Neuronal stem cell (in vitro differentiated cells): ENCODE results near the gene KIF5B.
"Not testable (repeated sequence)": the region's sequence is repeated elsewhere in the genome, so short reads cannot be mapped to it uniquely, and the experiment has no call there.

Experiments
- DNase-seq: peaks from one replicate; pipeline ENCODE4 v3.0.0-alpha.2; 2013; ENCODE audit warnings: low spot score
- H2AFZ ChIP-seq: one replicate; pipeline ENCODE4 v1.6.1; 2013; ENCODE audit warnings: mild to moderate bottlenecking, low read length, inconsistent platforms
- H2AK5ac ChIP-seq: 2 replicates; pipeline ENCODE4 v1.6.1; 2013; ENCODE audit warnings: low read depth, mild to moderate bottlenecking, inconsistent platforms, low read length, moderate library complexity, mixed read lengths
- H2BK120ac ChIP-seq: 2 replicates; pipeline ENCODE4 v1.6.1; 2013; ENCODE audit warnings: low read depth, mild to moderate bottlenecking, inconsistent platforms, low read length, moderate library complexity, mixed read lengths
- H2BK12ac ChIP-seq: one replicate; pipeline ENCODE4 v1.6.1; 2013; ENCODE audit warnings: low read length, inconsistent platforms
- H2BK15ac ChIP-seq: 2 replicates; pipeline ENCODE4 v1.6.1; 2013; ENCODE audit warnings: mild to moderate bottlenecking, low read length, inconsistent platforms, mixed read lengths
- H2BK5ac ChIP-seq: one replicate; pipeline ENCODE4 v1.6.1; 2013; ENCODE audit warnings: inconsistent platforms, mild to moderate bottlenecking, low read length, moderate library complexity
- H3K14ac ChIP-seq: one replicate; pipeline ENCODE4 v1.6.1; 2013; ENCODE audit warnings: low read length, inconsistent platforms
- H3K18ac ChIP-seq: 2 replicates; pipeline ENCODE4 v1.6.1; 2013; ENCODE audit warnings: low read length, inconsistent platforms
- H3K23ac ChIP-seq: 2 replicates; pipeline ENCODE4 v1.6.1; 2013; ENCODE audit warnings: low read depth, mild to moderate bottlenecking, mixed read lengths, low read length, inconsistent platforms; ENCODE audit not compliant: poor library complexity
- H3K27ac ChIP-seq: replicated peaks from 3 replicates; pipeline ENCODE4 v1.5.1; 2013; ENCODE audit warnings: low read length, inconsistent platforms
- H3K27me3 ChIP-seq, 3 experiments: 2 replicates each; pipeline ENCODE4 v1.6.1; 2013; ENCODE audit warnings: low read length in 3 of 3, mild to moderate bottlenecking in 2 of 3, inconsistent platforms in 1 of 3, low read depth in 1 of 3, mixed read lengths in 1 of 3, moderate library complexity in 1 of 3; ENCODE audit not compliant: control insufficient read depth in 3 of 3, insufficient read depth in 3 of 3
- H3K36me3 ChIP-seq, 2 donors: replicated peaks in 1 of 2; 2 replicates each; pipeline ENCODE4 v1.6.1; 2013; ENCODE audit warnings: low read length in 2 of 2; ENCODE audit not compliant: control insufficient read depth in 2 of 2, insufficient read depth in 2 of 2
- H3K4ac ChIP-seq: 2 replicates; pipeline ENCODE4 v1.6.1; 2013; ENCODE audit warnings: inconsistent platforms, mild to moderate bottlenecking, low read length, moderate library complexity
- H3K4me1 ChIP-seq, 2 donors: 1 replicate in 1 of 2; 2 replicates in 1 of 2; pipeline ENCODE4 v1.6.1; 2013; ENCODE audit warnings: low read length in 2 of 2, low read depth in 1 of 2; ENCODE audit not compliant: control insufficient read depth in 2 of 2, insufficient read depth in 1 of 2
- H3K4me2 ChIP-seq: one replicate; pipeline ENCODE4 v1.6.1; 2013; ENCODE audit warnings: mild to moderate bottlenecking, low read length, inconsistent platforms; ENCODE audit not compliant: insufficient read depth, poor library complexity, severe bottlenecking
- H3K4me3 ChIP-seq, 2 donors: 2 replicates each; pipeline ENCODE4 v1.5.1; 2013; ENCODE audit warnings: low read length in 2 of 2, mild to moderate bottlenecking in 2 of 2, inconsistent platforms in 1 of 2, moderate library complexity in 1 of 2
- H3K79me1 ChIP-seq: one replicate; pipeline ENCODE4 v1.6.1; 2013; ENCODE audit warnings: low read depth, mild to moderate bottlenecking, inconsistent platforms, low read length, moderate library complexity
- H3K9ac ChIP-seq: one replicate; pipeline ENCODE4 v1.6.1; 2013; ENCODE audit warnings: mild to moderate bottlenecking, low read depth, low read length, inconsistent platforms; ENCODE audit not compliant: poor library complexity
- H3K9me3 ChIP-seq, 2 donors: replicated peaks in 1 of 2; 2 replicates each; pipeline versions ENCODE3 to v1.6.1; 2013; ENCODE audit warnings: low read length in 2 of 2, mild to moderate bottlenecking in 2 of 2, inconsistent platforms in 1 of 2, low read depth in 1 of 2, mixed read lengths in 1 of 2, moderate library complexity in 1 of 2; ENCODE audit not compliant: control insufficient read depth in 2 of 2, insufficient read depth in 1 of 2
- H4K8ac ChIP-seq: one replicate; pipeline ENCODE4 v1.6.1; 2013; ENCODE audit warnings: low read depth, mild to moderate bottlenecking, inconsistent platforms, low read length, moderate library complexity
- H4K91ac ChIP-seq: one replicate; pipeline ENCODE4 v1.6.1; 2013; ENCODE audit warnings: low read length, low read depth, mild to moderate bottlenecking, inconsistent platforms; ENCODE audit not compliant: poor library complexity
- WGBS, 2 donors: extraction: QIAGEN DNeasy Blood & Tissue Kit; methylation state at CpG; one replicate each; pipeline ENCODE4 v1.1.7; 2013; ENCODE audit warnings: missing lambda C conversion rate in 2 of 2, mixed read lengths in 1 of 2; ENCODE audit not compliant: insufficient read length in 2 of 2, insufficient replicate concordance in 1 of 2; ENCODE audit errors: extremely low coverage in 2 of 2; 5-methylcytosine and 5-hydroxymethylcytosine counted together

The KIF5B gene

DNA sequence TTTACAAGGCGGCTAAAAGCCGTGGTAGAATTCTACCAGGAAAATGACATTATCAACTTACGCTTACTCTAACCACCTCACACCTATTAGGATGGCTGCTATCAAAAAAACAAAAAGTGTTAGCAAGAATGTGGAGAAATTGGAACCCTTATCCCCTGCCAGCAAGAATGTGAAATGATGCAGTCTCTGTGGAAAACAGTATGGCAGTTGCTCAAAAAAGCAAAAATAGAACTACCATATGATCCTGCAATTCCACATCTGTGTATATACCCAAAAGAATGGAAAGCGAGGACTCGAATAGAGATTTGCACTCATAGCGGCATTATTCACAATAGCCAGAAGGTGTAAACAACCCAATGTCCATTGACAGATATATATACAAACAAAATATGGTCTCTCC lies 61.3 kb downstream of the KIF5B start:
- no peaks in the 10 kb centered on the region for H3K79me1 ChIP-seq
- H2BK12ac ChIP-seq: no peak overlapping the region
- no peak overlapping the region for H3K4ac ChIP-seq
- H3K14ac ChIP-seq: no peak overlapping the region
- H3K18ac ChIP-seq: no peak overlapping the region
- H3K27ac ChIP-seq: no peak overlapping the region
- H2AK5ac ChIP-seq: no peak overlapping the region
- no peaks in the 10 kb centered on the region for H3K27me3 ChIP-seq
- H3K23ac ChIP-seq: no peak overlapping the region
- no peak overlapping the region for H3K9ac ChIP-seq
- H4K91ac ChIP-seq: no peak overlapping the region
- H3K9me3 ChIP-seq: no peaks in the 10 kb centered on the region
- no peak for DNase-seq
- H2BK15ac ChIP-seq: no peak overlapping the region
- no peak overlapping the region for H2BK5ac ChIP-seq
- WGBS, 2 donors: no CpG with 5 or more reads among the region's 6 CpGs
- H3K4me1 ChIP-seq: no peaks in the 10 kb centered on the region
- H3K36me3 ChIP-seq: no peaks in the 10 kb centered on the region
- no peak overlapping the region for H2AFZ ChIP-seq
- no peak overlapping the region for H2BK120ac ChIP-seq
- H3K4me3 ChIP-seq: no peak overlapping the region
- H3K4me2 ChIP-seq: no peak overlapping the region
- H4K8ac ChIP-seq: no peak overlapping the region

- H3K79me1 ChIP-seq: no peaks in the 10 kb centered on the region
- no peak overlapping the region for H2BK12ac ChIP-seq
- H3K27me3 ChIP-seq: no peaks in the 10 kb centered on the region
- H3K36me3 ChIP-seq: no peaks in the 10 kb centered on the region
- no peak overlapping the region for H2AFZ ChIP-seq
- no peak overlapping the region for H3K4me2 ChIP-seq
- H3K9ac ChIP-seq: no peak overlapping the region
- no peak overlapping the region for H2BK15ac ChIP-seq
- no peak overlapping the region for H4K91ac ChIP-seq
- no peak overlapping the region for H2BK5ac ChIP-seq
- H3K4me1 ChIP-seq: no peaks in the 10 kb centered on the region
- H3K9me3 ChIP-seq: no peaks in the 10 kb centered on the region
- no peak for DNase-seq
- H3K23ac ChIP-seq: no peak overlapping the region
- no peak overlapping the region for H3K27ac ChIP-seq
- no peak overlapping the region for H3K4ac ChIP-seq
- H3K18ac ChIP-seq: no peak overlapping the region
- H2BK120ac ChIP-seq: no peak overlapping the region
- no peak overlapping the region for H2AK5ac ChIP-seq
- H3K14ac ChIP-seq: no peak overlapping the region
- H3K4me3 ChIP-seq: no peak overlapping the region
- H4K8ac ChIP-seq: no peak overlapping the region
Measured at GRCh38 chr10:31990937-31991336, 65.3 kb downstream of the KIF5B start.

- H3K18ac ChIP-seq, DNase-seq, H2BK120ac ChIP-seq, H3K27me3 ChIP-seq, H3K36me3 ChIP-seq, H3K9me3 ChIP-seq, H2BK12ac ChIP-seq, H3K4me1 ChIP-seq, H3K14ac ChIP-seq, H3K23ac ChIP-seq, H3K79me1 ChIP-seq, H3K4me3 ChIP-seq, H4K91ac ChIP-seq, H2BK5ac ChIP-seq, H3K27ac ChIP-seq, H2AFZ ChIP-seq, H4K8ac ChIP-seq, H3K4ac ChIP-seq, H2BK15ac ChIP-seq, H3K4me2 ChIP-seq, H3K9ac ChIP-seq, H2AK5ac ChIP-seq: not testable (repeated sequence)
- no CpG with 5 or more reads among the region's 1 CpG for WGBS, 2 donors
Measured at GRCh38 chr10:31987786-31988185, 68.4 kb downstream of the KIF5B start.

DNA sequence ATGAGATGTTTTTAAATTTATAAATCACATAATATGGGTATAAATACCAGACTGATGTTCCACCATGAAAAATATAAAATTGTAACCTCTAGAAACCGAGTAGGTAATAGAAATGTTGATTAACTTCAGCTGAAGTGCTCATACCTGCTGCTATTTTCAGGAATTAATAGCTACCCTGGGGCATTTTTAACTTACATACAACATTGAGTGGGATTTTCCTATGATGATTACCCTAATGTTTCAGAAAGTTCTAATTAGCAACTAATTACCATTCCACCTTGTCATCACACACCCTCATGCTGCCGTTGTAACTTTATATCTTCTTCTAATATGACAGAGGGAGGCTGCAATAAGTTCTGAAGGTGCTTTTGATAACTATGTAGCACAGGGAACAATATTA lies 74.1 kb downstream of the KIF5B start:
- Histone ChIP-seq H3K27ac (no peak overlapping the region), H3K9ac (no peak overlapping the region), H3K27me3 (no peaks in the 10 kb centered on the region), H4K91ac (no peak overlapping the region), H3K4me1 (peaks cover 0 to 11% of the 10 kb centered on the region in 2 donors), H3K79me1 (no peaks in the 10 kb centered on the region), H3K4ac (no peak overlapping the region), H3K9me3 (no peaks in the 10 kb centered on the region), H2BK120ac (no peak overlapping the region), H2BK12ac (no peak overlapping the region), H2AK5ac (no peak overlapping the region), H3K36me3 (no peaks in the 10 kb centered on the region), H3K4me2 (no peak overlapping the region), H3K18ac (no peak overlapping the region), H3K4me3 (no peak overlapping the region), H2BK5ac (no peak overlapping the region), H2AFZ (no peak overlapping the region), H3K23ac (no peak overlapping the region), H4K8ac (no peak overlapping the region), H3K14ac (no peak overlapping the region), H2BK15ac (no peak overlapping the region)
- DNase-seq: no peak
- WGBS, 2 donors: no CpG with 5 or more reads among the region's 2 CpGs
